CD4-positive, alpha-beta T cell treated with Interleukin-4 for 1 hour (primary cell): ENCODE measurements around the gene GPX4.
A peak's percentile ranks its signal among the peaks of the same experiment; 100 is the strongest.

Experiments
- DNase-seq, 2 donors: peaks; one replicate each; pipeline ENCODE4 v3.0.0-alpha.2; 2020 to 2022

Gene GPX4

GRCh38 chr19:1154731-1155351 lies 51.0 kb downstream of the GPX4 start:
- peak in 1 of 2 donors; percentile 59 for DNase-seq

DNA sequence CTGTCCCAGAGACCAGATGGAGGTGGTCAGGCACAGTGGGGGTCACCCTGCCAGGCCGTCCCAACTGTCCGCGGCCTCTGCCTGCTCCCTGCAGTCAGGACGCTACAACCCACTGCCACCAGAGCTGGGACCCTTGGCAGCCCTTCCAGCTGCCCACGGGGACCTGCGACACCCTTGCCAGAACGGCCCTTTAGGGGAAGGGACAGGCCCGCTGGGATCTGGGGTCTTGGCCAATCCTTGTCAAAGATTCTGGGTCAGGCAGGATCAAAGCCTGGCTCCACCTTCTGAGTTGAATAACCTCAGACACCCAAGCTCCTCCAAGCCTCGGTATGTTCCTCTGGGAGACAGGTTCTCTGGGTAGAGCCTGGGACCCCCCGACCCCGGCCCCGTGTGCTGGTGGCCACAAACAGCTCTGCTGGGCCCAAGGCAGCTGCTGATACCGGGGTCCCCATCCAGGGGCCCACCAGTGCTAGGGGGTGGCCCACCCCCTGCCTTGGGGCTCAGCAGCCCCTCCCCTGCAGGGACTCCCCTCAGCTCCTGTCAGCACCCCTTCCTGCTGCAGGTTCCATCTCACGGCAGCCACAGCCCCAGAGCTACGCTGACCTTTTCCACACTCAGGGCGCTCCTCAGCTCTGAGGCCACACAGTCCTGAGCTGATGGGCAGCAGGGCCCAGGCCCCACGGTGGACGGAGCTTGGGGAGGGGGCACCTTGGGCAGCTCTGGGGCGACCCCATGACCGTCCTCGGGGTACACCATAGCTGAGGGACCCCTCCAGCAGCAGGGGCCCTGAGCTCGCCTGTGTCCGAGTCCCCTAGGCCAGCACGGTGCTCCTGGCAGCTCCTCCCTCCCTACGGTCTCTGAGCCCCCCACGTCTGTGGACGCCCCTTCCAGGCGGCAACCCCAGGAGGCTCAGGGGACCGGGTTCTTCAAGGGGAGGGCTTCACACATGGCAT lies 51.8 kb downstream of the GPX4 start:
- no peak for DNase-seq
